GM18861 (cell line): ENCODE results near the gene TRIM66.

ENCODE experiments used
- ATAC-seq: cut with Tn5 transposase; IDR thresholded peaks from one replicate; pipeline ENCODE4 v1.9.1; 2021; ENCODE audit not compliant: unreplicated experiment

TRIM66 gene

DNA sequence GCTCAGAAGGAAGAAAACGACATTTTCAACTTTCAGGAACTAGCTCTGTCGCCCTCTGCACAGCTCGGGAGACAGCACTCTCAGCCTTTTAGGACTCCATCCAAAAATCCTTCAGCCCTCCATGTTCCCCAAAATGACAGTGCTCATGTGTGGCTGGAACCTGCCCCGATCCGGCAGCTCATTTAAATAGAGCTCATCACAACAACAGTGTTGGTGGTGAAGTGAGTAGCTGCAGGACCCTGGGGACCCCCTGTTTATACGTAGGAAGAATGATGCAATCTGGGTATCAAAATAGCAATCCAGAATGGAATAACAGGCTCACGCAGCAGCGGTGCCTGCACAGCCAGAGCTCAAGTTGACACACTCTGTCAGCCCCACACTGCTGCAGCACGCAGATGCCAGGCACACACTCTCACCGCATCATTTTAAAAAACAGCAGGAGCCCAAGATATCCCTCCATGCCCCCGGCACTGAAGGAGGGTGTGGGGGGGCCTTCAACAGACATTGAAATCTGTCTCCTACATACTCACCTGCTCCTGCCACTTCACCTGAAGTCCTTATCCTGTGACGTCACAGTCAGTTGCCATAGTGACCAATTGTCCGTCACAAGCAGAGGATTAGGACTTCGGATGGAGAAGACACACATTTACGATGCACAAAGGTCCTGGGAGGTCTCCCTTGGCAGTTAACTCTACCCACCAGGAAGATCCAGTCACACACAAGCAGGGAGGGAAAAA, 24.0 kb downstream of the TRIM66 start:
- ATAC-seq: no peak

DNA sequence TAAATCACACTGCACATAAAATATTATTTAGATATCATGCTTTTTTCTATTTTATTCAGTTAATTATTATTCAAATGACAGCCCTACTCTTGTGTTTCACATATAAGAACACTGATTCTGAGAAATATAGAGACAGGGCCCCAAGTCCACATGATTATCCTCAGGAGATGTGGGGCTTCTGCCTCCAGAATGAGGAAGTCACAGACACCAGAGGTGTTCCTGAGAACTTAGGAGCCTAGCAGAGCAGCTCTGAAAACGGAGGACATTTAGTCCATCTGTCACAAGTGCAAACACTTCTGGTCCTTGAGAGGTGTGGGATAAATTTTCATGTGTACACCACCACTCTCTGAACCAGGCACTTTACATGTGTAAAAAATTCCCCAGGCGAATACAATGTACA, 26.2 kb downstream of the TRIM66 start:
- ATAC-seq: no peak

DNA sequence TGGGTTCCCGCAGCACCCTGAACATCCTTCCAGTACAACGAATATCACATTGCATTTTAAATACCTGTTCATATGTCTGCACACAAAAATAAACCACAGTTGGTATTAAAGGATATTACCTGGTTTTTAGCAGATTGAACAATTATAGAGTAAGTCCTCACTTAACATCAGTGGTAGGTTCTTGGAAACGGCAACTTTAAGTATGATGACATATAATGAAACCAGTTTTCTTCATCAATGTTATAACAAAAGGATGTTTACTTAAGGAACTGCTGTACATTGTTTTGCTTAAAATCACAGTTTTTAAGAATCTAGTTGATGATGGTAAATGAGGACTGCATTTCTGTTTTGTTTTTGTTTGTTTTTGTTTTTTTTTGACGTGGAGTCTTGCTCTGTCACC, 28.0 kb downstream of the TRIM66 start:
- ATAC-seq: no peak

DNA sequence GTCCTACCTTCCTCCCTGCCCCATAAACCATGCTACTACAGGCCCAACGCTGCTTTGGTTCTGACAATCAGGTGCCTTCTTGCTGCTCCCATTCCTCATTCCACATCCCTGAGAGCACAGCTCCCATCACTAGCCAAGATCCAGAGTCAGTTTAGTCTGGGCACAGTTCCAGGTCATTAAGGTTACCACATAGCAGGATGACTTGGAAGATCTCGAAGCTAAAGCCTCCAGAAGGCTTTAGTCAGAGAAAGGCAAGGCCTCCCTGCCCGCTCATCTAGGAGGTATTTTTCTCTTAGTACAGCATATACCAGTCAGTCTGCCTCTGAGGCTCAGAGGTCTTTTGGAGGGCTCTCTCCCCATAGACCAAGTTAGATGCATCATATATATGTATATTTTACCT, 30.3 kb downstream of the TRIM66 start:
- no peak for ATAC-seq

GRCh38 chr11:8650401-8650990, 32.0 kb downstream of the TRIM66 start:
- no peak for ATAC-seq

DNA sequence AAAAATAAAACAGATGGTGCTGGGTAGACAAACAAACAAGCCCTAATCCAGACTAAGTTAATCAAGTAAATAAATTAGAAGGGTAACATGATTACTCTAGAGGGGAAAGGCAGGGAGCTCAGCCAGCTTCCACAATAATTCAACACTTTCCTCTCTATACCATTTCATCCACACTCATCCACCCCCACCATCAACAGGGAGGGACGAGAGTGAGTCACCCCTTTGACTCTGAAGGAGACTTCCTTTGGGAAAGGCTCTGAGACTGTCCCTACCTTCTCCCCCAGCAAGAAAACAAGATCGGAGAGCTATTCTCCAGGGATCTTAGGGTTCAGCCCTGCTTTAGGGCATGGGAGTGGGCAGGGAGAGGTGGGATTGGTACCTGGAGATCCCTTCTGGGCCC, 33.1 kb downstream of the TRIM66 start:
- no peak for ATAC-seq

DNA sequence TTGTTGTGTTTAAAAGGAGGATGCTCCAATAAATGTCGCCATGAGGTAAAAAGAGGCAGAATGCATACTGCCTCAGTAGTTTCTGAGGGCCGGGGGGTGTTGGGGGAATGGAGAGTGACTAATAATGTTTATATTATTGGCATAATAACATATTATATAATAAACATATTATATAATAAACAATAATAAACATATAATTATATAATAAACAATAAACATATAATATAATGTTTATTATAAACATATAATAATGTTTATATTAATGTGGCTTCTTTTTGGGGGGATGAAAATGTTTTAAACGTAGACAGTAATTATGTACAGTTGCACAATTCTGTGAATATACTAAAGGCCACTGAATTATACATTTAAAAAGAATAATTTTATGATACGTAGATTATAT, 35.6 kb downstream of the TRIM66 start:
- no peak for ATAC-seq

DNA sequence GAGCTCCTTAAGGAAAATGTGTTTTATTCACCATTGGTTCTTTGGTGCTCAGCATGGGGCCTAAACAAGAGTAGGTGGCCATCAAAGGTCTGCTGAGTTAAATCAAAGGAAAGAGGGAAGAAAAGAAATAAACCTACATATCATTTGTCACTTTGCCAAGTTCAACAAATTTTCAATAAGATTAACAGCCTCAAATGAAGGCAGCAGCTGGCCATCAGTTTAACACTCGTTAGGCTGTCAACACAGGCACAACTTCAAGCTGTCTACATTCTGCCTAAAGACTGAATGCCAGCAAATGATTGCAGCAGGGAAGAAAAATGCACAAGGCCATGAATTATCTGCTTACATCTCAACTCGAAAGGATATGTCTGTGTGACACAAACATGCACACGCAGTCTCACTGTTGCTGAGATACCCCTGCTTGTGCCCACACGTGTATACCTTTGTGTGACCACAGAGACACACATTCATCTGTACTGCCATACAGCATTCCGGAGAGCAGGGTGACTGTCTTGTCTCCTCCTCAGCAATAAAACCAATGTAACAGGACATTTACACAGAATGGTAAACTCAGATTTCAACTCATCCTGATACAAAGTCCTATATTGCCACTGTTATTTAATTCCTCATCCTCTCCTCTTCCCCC, 40.1 kb downstream of the TRIM66 start:
- ATAC-seq: no peak

DNA sequence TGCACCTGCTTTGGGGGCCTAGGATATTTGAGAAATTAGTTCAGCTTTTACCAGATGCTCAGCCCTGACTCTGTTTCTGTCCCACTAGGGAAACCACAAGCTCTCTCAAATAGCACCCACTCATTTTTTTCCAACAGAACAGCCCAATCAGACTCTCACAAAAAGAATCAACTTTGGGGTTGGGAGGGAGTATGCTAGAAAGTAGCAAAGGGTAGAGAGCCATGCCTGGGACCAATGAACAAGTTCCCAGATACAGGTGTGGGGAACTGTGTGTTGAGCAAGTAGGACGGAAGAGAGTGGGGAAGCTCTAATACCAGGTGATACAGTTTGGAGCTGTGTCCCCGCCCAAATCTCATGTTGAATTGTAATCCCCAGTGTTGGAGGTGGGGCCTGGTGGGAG, 41.1 kb downstream of the TRIM66 start:
- ATAC-seq: no peak

- no peak for ATAC-seq
These were observed 42.1 kb downstream of the TRIM66 start for GRCh38 chr11:8640267-8640906.

DNA sequence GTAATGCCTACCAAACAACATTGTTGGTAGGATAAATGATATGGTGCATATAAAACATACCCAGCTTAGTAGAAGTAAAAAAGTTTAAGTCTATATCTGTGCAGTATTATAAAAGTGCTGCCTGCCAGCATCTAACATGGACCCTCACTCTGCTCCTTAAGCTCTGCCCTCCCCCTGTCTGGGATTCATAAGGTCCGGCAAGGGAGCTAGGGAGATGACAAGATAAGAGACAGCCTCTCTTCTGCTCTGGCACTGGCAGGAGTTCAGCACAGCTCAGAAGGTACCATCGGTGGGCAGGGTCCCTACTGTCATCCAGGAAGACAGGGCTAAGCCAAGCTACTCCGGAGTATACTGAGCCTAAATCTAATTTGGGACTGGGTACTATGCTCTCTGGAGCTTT, 42.8 kb downstream of the TRIM66 start:
- ATAC-seq: no peak

DNA sequence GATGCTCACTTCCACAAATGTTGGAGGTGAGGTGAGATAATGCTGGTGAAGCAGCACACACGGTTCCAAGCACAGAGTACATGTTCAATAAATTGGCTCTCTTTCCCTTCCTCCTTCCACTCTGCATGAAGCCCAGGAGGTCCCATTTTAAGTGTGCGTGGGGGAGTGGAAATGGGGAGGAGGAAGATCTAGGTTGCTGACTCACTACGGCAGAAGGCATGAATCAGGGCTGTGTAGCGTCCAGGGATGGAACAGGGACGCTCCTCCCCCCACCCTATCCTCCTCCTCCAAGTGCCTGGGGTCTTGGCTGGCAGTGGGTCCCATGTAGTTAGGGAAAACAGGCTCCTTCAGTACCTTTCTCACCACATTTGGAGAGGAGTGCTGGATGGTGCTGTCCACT, 44.2 kb downstream of the TRIM66 start:
- ATAC-seq: no peak

DNA sequence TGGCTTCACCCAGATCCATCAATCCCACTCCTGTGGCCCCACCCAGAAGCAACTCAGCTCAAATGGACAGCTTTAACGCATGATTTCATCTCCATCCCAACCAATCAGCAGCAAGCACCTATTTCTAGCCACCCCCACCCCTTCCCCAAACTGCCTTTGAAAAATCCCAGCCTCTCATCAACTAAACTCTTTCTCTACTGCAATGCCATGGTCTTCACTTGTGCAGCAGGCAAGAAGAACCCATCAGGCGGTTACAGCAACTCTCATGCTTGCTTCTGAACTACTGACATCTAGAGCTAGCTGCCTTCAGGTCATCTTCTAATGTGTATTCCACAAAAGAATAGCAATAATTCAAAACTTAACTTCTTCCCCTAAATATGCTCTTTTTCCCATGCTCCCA, 46.3 kb downstream of the TRIM66 start:
- ATAC-seq: no peak

GRCh38 chr11:8634498-8634897, 48.0 kb downstream of the TRIM66 start:
- ATAC-seq: no peak

- no peak for ATAC-seq
These were observed 50.9 kb downstream of the TRIM66 start for GRCh38 chr11:8631395-8632118.

DNA sequence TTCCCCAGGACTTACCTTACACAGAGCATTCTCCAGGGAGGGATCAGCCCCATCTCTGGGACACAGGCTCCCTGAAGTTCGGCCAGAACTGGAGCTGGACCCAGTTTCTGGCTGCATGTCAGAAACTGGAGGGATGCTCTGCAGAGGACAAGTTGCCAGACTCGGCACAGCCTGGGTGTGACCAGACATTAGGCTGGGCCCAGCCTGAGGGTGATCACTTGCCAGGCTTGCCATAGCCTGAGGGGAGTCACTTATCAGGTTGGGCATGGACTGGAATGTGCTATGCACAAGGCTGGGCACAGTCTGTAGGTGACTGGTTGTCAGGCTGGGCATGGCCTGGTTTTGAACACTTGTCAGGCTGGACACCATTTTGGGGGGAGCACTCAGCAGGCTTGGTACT, 57.8 kb downstream of the TRIM66 start:
- no peak for ATAC-seq

- ATAC-seq: no peak
These were observed 61.3 kb downstream of the TRIM66 start for GRCh38 chr11:8621147-8621546.

DNA sequence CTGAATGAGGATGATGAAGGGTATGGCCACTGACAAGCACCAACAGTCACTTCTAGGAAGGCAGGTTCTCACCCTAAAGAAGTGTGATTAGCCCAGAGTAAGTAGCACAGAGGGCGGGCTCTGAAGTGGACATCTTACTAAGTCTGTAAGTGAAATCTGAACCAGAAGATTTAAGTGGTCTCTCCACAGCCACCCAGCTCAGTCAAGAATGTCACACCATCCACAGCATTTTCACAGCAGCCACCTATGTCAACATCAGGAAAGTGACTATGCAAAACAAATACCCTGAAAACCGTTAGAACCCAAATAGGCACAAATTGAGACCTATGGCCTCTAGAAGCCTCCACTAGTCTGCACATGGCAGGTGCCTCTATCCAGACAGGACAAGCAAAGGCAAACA, 65.4 kb downstream of the TRIM66 start:
- no peak for ATAC-seq

- no peak for ATAC-seq
These were observed 67.0 kb downstream of the TRIM66 start for GRCh38 chr11:8615291-8616032.

- no peak for ATAC-seq
These were observed 68.0 kb downstream of the TRIM66 start for GRCh38 chr11:8614497-8614896.

DNA sequence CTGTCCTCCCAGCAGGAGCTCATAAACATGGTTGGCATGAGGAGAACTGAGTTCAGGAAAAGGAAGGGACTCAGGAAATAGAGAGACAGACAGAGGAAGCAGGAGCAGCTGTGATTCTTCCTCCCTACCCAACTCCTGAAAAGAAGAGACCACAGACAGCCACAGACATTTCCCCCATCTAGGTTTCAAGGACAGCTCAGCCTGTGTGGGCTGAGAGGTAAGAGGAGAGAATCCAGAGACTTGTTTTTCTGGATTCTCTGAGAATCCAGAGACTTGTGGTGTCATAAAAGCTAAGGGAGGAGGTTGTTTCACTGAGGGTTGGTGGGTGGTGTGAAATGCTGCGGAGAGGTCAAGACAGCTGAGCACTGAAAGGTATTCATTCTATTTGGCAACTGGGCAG, 69.4 kb downstream of the TRIM66 start:
- no peak for ATAC-seq
